ENCODE data around the gene TTC12.

TTC12 gene

GRCh38 chr11:113408206-113408605 is 93.8 kb downstream of the TTC12 start:
- DNase-seq: no peak

- no peak for DNase-seq
Observed at GRCh38 chr11:113408887-113409286, 94.5 kb downstream of the TTC12 start.

- no peak for DNase-seq
Observed at GRCh38 chr11:113409526-113409925, 95.1 kb downstream of the TTC12 start.

GRCh38 chr11:113410414-113411135 is 96.2 kb downstream of the TTC12 start:
- DNase-seq: no peak

DNA sequence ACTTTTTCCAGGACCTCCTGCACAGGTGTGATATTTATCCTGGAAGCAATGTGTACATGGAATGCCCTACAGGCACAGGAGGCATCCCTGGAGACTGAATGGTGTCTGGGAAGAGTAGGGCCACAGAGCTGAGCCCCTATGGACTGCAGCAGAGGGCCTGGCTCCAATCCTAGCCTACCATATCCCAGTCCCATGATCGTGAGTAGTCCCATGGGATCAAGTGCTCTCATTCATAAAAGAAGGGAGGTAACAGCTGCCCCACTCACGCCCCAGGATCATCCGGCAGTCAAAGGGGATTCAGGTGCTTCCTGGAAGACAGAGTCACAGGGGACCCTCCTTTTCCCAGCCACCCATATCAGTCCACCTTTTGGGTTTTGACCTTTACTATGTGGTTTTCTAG is 97.2 kb downstream of the TTC12 start:
- no peak for DNase-seq

- no peak for DNase-seq
Observed at GRCh38 chr11:113412675-113413074, 98.3 kb downstream of the TTC12 start.

DNA sequence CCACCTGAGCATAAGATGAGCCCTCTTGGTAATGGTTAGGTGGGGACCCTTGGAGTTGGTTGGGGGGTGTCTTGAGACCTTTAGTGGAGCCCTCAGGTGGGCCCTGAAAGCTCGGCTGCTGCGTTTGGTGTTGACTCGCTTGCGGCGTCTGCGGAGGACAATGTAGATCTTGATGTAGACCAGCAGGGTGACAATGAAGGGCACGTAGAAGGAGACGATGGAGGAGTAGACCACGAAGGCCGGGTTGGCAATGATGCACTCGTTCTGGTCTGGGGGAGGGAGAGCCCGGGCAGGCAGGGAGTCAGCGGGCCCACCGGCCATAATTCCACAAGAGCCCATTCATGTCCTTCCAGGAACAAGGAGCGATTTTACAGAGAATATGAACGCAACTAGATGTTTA is 101.0 kb downstream of the TTC12 start:
- no peak for DNase-seq
